Thoracic aorta (tissue), 2 donors: ENCODE measurements around the gene CELF4. TPM values are rescaled to one million over a fixed set of nuclear protein-coding genes. Genes with fewer than 3 reads are reported as not detected.

ENCODE experiments used
- ATAC-seq: fragments of 150-250 bp; one replicate; pipeline ENCODE4 v1.8.0; 2017; ENCODE audit warnings: low read depth; ENCODE audit not compliant: insufficient number of reproducible peaks, low FRiP score
- DNase-seq: peaks from one replicate; pipeline ENCODE4 v3.0.0-alpha.2; 2020; ENCODE audit warnings: low spot score
- H3K27ac ChIP-seq, 2 donors: fragments of 200-600 bp; sonication (generic); 1 replicate in 1 of 2; 2 replicates in 1 of 2; pipeline ENCODE4 v1.5.1; 2016; ENCODE audit warnings: mild to moderate bottlenecking in 2 of 2, moderate library complexity in 2 of 2
- H3K27me3 ChIP-seq: fragments of 200-600 bp; sonication (generic); replicated peaks from 2 replicates; pipeline ENCODE4 v1.6.0; 2016; ENCODE audit warnings: mild to moderate bottlenecking; ENCODE audit not compliant: insufficient read depth
- H3K36me3 ChIP-seq: fragments of 200-600 bp; sonication (generic); one replicate; pipeline ENCODE4 v1.5.1; 2016
- H3K4me1 ChIP-seq, 2 donors: fragments of 200-600 bp; sonication (generic); 1 replicate in 1 of 2; 2 replicates in 1 of 2; pipeline versions ENCODE4 v1.5.1 to v1.6.0; 2016; ENCODE audit warnings: low read depth in 2 of 2, mild to moderate bottlenecking in 1 of 2; ENCODE audit not compliant: control insufficient read depth in 1 of 2
- H3K4me3 ChIP-seq: fragments of 200-600 bp; sonication (generic); 2 replicates; pipeline ENCODE4 v1.5.1; 2016; ENCODE audit warnings: mild to moderate bottlenecking
- H3K9me3 ChIP-seq: fragments of 200-600 bp; sonication (generic); 2 replicates; pipeline ENCODE4 v1.5.1; 2016
- total RNA-seq, 2 donors: library from RNA; depleted of rRNA; stranded (reverse); fragments of >200 nt; gene quantifications; one replicate each; pipeline versions ENCODE4 v1.1.0 to v1.2.3, GENCODE V29; 2016
- TF ChIP-seq, protein P1 (sequence below): fragments of 200-600 bp; sonication (generic); IDR thresholded peaks from one replicate; pipeline ENCODE4 v1.5.1; 2019; ENCODE audit warnings: antibody characterized with exemption

The CELF4 gene
- total RNA-seq, 2 donors from 2014 or later = not detected

DNA sequence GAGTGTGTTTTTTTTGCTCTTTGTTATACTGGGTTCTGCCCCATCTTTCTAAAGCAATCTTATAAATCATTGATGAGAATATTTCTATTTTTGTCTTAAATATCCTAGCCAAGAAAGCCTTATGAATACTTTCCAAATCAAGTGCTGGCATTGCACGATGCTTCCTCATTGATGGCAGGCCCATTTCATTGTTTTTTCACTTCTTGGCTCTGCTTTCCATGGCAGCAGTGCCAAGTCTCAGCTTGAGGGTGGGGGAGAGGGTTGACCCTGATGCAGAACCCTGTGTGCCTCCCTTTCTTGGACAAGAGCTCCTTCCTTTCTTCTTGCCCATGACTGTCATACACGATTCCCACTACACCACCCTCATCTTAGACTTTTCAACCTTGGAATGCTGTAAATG lies 16.7 kb upstream of the CELF4 start:
- TF ChIP-seq, protein P1, sequence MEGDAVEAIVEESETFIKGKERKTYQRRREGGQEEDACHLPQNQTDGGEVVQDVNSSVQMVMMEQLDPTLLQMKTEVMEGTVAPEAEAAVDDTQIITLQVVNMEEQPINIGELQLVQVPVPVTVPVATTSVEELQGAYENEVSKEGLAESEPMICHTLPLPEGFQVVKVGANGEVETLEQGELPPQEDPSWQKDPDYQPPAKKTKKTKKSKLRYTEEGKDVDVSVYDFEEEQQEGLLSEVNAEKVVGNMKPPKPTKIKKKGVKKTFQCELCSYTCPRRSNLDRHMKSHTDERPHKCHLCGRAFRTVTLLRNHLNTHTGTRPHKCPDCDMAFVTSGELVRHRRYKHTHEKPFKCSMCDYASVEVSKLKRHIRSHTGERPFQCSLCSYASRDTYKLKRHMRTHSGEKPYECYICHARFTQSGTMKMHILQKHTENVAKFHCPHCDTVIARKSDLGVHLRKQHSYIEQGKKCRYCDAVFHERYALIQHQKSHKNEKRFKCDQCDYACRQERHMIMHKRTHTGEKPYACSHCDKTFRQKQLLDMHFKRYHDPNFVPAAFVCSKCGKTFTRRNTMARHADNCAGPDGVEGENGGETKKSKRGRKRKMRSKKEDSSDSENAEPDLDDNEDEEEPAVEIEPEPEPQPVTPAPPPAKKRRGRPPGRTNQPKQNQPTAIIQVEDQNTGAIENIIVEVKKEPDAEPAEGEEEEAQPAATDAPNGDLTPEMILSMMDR = no peak
- ATAC-seq (no peak), DNase-seq (no peak)

GRCh38 chr18:37578886-37579513 lies 13.4 kb upstream of the CELF4 start:
- ATAC-seq (no peak), DNase-seq (no peak)
- Histone ChIP-seq H3K27ac (no peak overlapping the region), H3K4me3 (no peak overlapping the region), H3K9me3 (no peaks in the 10 kb centered on the region), H3K27me3 (no peaks in the 10 kb centered on the region), H3K4me1 (no peaks in the 10 kb centered on the region), H3K36me3 (no peaks in the 10 kb centered on the region)
- TF ChIP-seq, protein P1 = peak; percentile 9

More for the DNA sequence above, 16.7 kb upstream of the CELF4 start:
- Histone ChIP-seq H3K4me3 (no peak overlapping the region), H3K36me3 (no peaks in the 10 kb centered on the region), H3K27ac (no peak overlapping the region), H3K4me1 (no peaks in the 10 kb centered on the region), H3K9me3 (no peaks in the 10 kb centered on the region), H3K27me3 (no peaks in the 10 kb centered on the region)

DNA sequence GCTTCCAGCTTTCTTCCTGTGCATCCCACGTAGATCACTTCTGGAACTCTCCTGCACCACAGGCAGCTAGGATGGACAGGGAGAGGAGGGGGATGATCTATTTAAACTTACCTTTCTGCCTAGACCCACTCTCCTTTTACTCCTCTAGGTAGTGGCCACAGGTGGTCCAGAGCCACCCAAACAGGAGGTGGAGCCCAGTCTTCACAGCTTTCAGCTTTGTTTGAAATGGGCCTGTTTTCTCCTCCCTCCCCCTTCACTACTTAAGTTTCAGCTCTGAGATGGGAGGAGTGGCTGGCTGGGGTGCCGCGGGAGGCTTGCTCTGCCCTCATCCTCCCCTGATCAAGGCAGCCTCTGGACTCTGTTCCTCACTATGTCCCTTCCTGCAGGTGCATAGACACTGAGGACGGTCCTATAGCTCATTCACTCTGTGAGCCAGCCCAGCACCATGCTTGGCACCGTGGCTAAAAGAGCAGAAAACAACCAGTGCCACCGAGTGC lies 12.6 kb upstream of the CELF4 start:
- Histone ChIP-seq H3K36me3 (no peaks in the 10 kb centered on the region), H3K9me3 (no peaks in the 10 kb centered on the region), H3K27me3 (no peaks in the 10 kb centered on the region), H3K4me3 (no peak overlapping the region), H3K4me1 (no peaks in the 10 kb centered on the region), H3K27ac (no peak overlapping the region)
- ATAC-seq = no peak
- TF ChIP-seq, protein P1 = no peak
- no peak for DNase-seq

GRCh38 chr18:37577051-37577611 lies 11.5 kb upstream of the CELF4 start:
- H3K4me1 ChIP-seq = no peaks in the 10 kb centered on the region
- no peak for DNase-seq
- no peak overlapping the region for H3K4me3 ChIP-seq
- ATAC-seq = no peak
- no peaks in the 10 kb centered on the region for H3K9me3 ChIP-seq
- H3K36me3 ChIP-seq = no peaks in the 10 kb centered on the region
- TF ChIP-seq, protein P1 = no peak
- no peak overlapping the region for H3K27ac ChIP-seq
- H3K27me3 ChIP-seq = no peaks in the 10 kb centered on the region

DNA sequence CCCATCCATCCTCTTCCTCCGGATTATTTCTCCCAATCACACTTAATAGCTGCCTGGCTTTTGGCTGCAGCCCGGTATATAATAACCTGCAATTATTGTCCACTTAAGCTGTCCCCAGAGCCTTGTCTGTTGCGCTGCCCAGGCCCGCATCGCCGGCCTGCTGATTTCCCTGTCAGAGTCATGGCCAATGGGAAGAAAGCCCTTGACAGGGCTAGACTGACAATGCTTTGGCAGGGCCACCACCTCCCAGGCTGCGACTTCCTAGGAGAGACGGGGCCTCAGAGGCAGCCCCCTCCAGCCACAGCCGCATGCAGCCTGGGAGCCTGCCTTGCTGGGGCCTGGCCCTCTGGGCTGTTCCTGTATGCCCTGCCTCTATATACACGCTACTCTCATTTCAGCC lies 10.0 kb upstream of the CELF4 start:
- no peaks in the 10 kb centered on the region for H3K27me3 ChIP-seq
- H3K36me3 ChIP-seq = no peaks in the 10 kb centered on the region
- ATAC-seq (no peak), DNase-seq (no peak)
- H3K4me1 ChIP-seq = no peaks in the 10 kb centered on the region
- H3K27ac ChIP-seq = no peak overlapping the region
- no peak overlapping the region for H3K4me3 ChIP-seq
- TF ChIP-seq, protein P1 = no peak
- H3K9me3 ChIP-seq = no peaks in the 10 kb centered on the region
